ENCODE results near the gene PACRG.

Gene PACRG

DNA sequence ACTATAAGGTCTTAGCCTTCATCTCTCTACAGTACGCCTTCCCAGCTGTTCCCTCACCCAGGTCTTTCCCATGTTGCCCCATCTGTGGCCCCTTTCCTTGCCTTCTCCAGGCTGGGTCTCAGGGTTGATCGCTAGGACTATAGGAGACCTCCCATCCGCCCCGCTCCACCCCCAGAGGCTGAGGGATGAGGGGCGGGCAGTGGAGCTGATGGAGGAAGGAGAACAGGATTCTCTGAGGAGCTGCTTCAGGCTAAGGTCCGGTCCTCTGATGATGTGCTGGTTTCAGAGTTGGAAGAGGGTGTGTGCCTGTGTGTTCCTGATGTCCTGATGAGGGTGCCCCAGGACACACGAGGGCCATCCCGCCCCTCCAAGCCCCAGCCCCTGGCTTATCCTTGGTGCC lies 531.9 kb downstream of the PACRG start:
- no peaks in the 10 kb centered on the region for H3K9me3 ChIP-seq (ENCODE audit: severe bottlenecking)
- no peak overlapping the region for H3K27ac ChIP-seq (ENCODE audit: poor library complexity, severe bottlenecking)
- no peak overlapping the region for H3K4me3 ChIP-seq (ENCODE audit: severe bottlenecking)
- ATAC-seq (ENCODE audit: low read depth) (no peak), DNase-seq (ENCODE audit: low spot score) (no peak)
- no peak for TF ChIP-seq CTCF (IDR thresholded peaks at IDR 0.05; ENCODE audit: poor library complexity, severe bottlenecking)
- no peaks in the 10 kb centered on the region for H3K27me3 ChIP-seq (ENCODE audit: insufficient read depth, poor library complexity, severe bottlenecking)
- H3K4me1 ChIP-seq (ENCODE audit: insufficient read depth, poor library complexity, severe bottlenecking), result no peaks in the 10 kb centered on the region
- no peaks in the 10 kb centered on the region for H3K36me3 ChIP-seq (ENCODE audit: low read depth)

- H3K4me1 ChIP-seq (ENCODE audit: insufficient read depth, poor library complexity, severe bottlenecking), result no peaks in the 10 kb centered on the region
- no peaks in the 10 kb centered on the region for H3K27me3 ChIP-seq (ENCODE audit: insufficient read depth, poor library complexity, severe bottlenecking)
- no peak overlapping the region for H3K4me3 ChIP-seq (ENCODE audit: severe bottlenecking)
- no peak for DNase-seq (ENCODE audit: low spot score)
- H3K27ac ChIP-seq (ENCODE audit: poor library complexity, severe bottlenecking), result no peak overlapping the region
- no peaks in the 10 kb centered on the region for H3K36me3 ChIP-seq (ENCODE audit: low read depth)
- ATAC-seq (ENCODE audit: low read depth), result no peak
- H3K9me3 ChIP-seq (ENCODE audit: severe bottlenecking), result no peaks in the 10 kb centered on the region
- no peak for TF ChIP-seq CTCF (IDR thresholded peaks at IDR 0.05; ENCODE audit: poor library complexity, severe bottlenecking)
Observed at GRCh38 chr6:163260111-163260895, 532.5 kb downstream of the PACRG start.

DNA sequence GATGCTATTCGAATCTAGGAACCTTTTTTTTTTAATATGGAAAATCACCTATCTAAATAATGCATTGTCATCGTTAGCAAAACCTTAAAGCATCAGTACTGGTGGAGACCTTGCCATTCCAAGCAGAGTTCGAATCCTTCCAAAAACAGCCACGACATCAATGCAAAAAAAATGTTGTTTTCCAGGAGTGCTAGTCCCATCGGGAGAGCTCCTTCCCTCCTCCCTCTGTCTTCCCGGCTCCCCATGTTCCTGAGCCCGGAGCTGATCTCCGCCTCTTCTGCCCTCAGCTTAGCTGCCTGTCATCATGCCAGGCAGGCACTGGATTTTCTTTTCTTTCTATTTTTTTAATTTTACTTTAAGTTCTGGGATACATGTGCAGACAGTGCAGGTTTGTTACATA lies 533.1 kb downstream of the PACRG start:
- H3K36me3 ChIP-seq (ENCODE audit: low read depth), result no peaks in the 10 kb centered on the region
- TF ChIP-seq CTCF (IDR thresholded peaks at IDR 0.05; ENCODE audit: poor library complexity, severe bottlenecking), result no peak
- ATAC-seq (ENCODE audit: low read depth) (no peak), DNase-seq (ENCODE audit: low spot score) (no peak)
- H3K4me1 ChIP-seq (ENCODE audit: insufficient read depth, poor library complexity, severe bottlenecking), result no peaks in the 10 kb centered on the region
- no peaks in the 10 kb centered on the region for H3K27me3 ChIP-seq (ENCODE audit: insufficient read depth, poor library complexity, severe bottlenecking)
- H3K9me3 ChIP-seq (ENCODE audit: severe bottlenecking), result no peaks in the 10 kb centered on the region
- no peak overlapping the region for H3K27ac ChIP-seq (ENCODE audit: poor library complexity, severe bottlenecking)
- H3K4me3 ChIP-seq (ENCODE audit: severe bottlenecking), result no peak overlapping the region

DNA sequence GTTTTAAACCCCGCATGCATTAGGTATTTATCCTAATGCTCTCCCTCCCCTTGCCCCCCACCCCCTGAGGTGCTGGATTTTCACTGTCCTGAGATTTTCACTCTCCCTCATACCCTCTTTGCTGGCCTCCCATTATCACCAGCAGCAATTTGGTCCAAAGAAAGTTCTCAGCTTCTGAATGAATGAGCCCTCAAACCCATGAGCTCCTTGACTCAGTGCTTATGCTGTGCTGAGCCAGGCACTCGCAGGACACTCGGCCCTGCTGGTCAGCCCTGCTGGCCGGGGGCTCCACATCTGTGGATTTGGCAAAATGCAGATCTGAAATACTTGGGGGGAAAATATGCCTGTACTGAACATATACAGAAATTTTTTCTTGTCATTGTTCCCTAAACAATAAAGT lies 533.6 kb downstream of the PACRG start:
- ATAC-seq (ENCODE audit: low read depth) (no peak), DNase-seq (ENCODE audit: low spot score) (no peak)
- Histone ChIP-seq H3K36me3 (ENCODE audit: low read depth) (no peaks in the 10 kb centered on the region), H3K9me3 (ENCODE audit: severe bottlenecking) (no peaks in the 10 kb centered on the region), H3K27ac (ENCODE audit: poor library complexity, severe bottlenecking) (no peak overlapping the region), H3K4me1 (ENCODE audit: insufficient read depth, poor library complexity, severe bottlenecking) (no peaks in the 10 kb centered on the region), H3K27me3 (ENCODE audit: insufficient read depth, poor library complexity, severe bottlenecking) (no peaks in the 10 kb centered on the region), H3K4me3 (ENCODE audit: severe bottlenecking) (no peak overlapping the region)
- TF ChIP-seq CTCF (IDR thresholded peaks at IDR 0.05; ENCODE audit: poor library complexity, severe bottlenecking), result no peak

GRCh38 chr6:163262080-163262479 lies 534.3 kb downstream of the PACRG start:
- no peak overlapping the region for H3K27ac ChIP-seq (ENCODE audit: poor library complexity, severe bottlenecking)
- H3K36me3 ChIP-seq (ENCODE audit: low read depth), result no peaks in the 10 kb centered on the region
- no peaks in the 10 kb centered on the region for H3K4me1 ChIP-seq (ENCODE audit: insufficient read depth, poor library complexity, severe bottlenecking)
- ATAC-seq (ENCODE audit: low read depth) (no peak), DNase-seq (ENCODE audit: low spot score) (no peak)
- TF ChIP-seq CTCF (IDR thresholded peaks at IDR 0.05; ENCODE audit: poor library complexity, severe bottlenecking), result no peak
- no peaks in the 10 kb centered on the region for H3K27me3 ChIP-seq (ENCODE audit: insufficient read depth, poor library complexity, severe bottlenecking)
- H3K4me3 ChIP-seq (ENCODE audit: severe bottlenecking), result no peak overlapping the region
- no peaks in the 10 kb centered on the region for H3K9me3 ChIP-seq (ENCODE audit: severe bottlenecking)
